Vagina (tissue), 2 donors: ENCODE data around the gene PTDSS2. TPM values are rescaled to one million over a fixed set of nuclear protein-coding genes. Genes with fewer than 3 reads are reported as not detected.

Experiments
- DNase-seq, 2 donors: peaks; one replicate each; pipeline ENCODE4 v3.0.0-alpha.2; 2017; ENCODE audit errors: extremely low spot score in 2 of 2
- H3K27ac ChIP-seq: fragments of 200-600 bp; sonication (generic); one replicate; pipeline ENCODE4 v1.5.1; 2019
- H3K27me3 ChIP-seq: fragments of 200-600 bp; sonication (generic); one replicate; pipeline ENCODE4 v1.5.1; 2019
- H3K36me3 ChIP-seq, 2 donors: fragments of 200-600 bp; sonication (generic); one replicate each; pipeline ENCODE4 v1.5.1; 2017 to 2019
- H3K4me1 ChIP-seq: fragments of 200-600 bp; sonication (generic); one replicate; pipeline ENCODE4 v1.5.1; 2019
- H3K4me3 ChIP-seq, 2 donors: fragments of 200-600 bp; sonication (generic); 1 replicate in 1 of 2; 2 replicates in 1 of 2; pipeline ENCODE4 v1.5.1; 2016 to 2019
- H3K9me3 ChIP-seq: fragments of 200-600 bp; sonication (generic); one replicate; pipeline ENCODE4 v1.5.1; 2019
- POLR2A ChIP-seq, 2 donors: fragments of 450-650 bp; IDR thresholded peaks; one replicate each; pipeline ENCODE4 v1.6.1; 2017; ENCODE audit warnings: antibody characterized with exemption in 2 of 2, mild to moderate bottlenecking in 2 of 2, moderate library complexity in 2 of 2
- POLR2AphosphoS5 ChIP-seq, 2 donors: sonication (generic); formaldehyde crosslinking; IDR thresholded peaks; one replicate each; pipeline ENCODE4 v1.9.0; 2017; ENCODE audit warnings: antibody characterized with exemption in 2 of 2, mild to moderate bottlenecking in 2 of 2, low read depth in 1 of 2; ENCODE audit not compliant: insufficient read depth in 1 of 2
- intact Hi-C: fragments of 100-400 bp; cut with DNase I; formaldehyde crosslinking; loops from one replicate; pipeline ENCODE4 v1.15.1; 2023
- total RNA-seq: library from RNA; depleted of rRNA; stranded (reverse); fragments of >200 nt; gene quantifications from one replicate; pipeline ENCODE4 v1.2.3, GENCODE V29; 2016
- TF ChIP-seq, protein P1 (sequence below), 3 experiments: fragments of 450-650 bp in 2 of 3; fragments of 200-600 bp in 1 of 3; sonication (generic) in 1 of 3; IDR thresholded peaks; one replicate each; pipeline ENCODE4 v1.5.1; 2017 to 2019; ENCODE audit warnings: antibody characterized with exemption in 3 of 3, mild to moderate bottlenecking in 2 of 3, moderate library complexity in 2 of 3

The PTDSS2 gene
- total RNA-seq, 1 donor from 2014 or later: 36.1 TPM

DNA sequence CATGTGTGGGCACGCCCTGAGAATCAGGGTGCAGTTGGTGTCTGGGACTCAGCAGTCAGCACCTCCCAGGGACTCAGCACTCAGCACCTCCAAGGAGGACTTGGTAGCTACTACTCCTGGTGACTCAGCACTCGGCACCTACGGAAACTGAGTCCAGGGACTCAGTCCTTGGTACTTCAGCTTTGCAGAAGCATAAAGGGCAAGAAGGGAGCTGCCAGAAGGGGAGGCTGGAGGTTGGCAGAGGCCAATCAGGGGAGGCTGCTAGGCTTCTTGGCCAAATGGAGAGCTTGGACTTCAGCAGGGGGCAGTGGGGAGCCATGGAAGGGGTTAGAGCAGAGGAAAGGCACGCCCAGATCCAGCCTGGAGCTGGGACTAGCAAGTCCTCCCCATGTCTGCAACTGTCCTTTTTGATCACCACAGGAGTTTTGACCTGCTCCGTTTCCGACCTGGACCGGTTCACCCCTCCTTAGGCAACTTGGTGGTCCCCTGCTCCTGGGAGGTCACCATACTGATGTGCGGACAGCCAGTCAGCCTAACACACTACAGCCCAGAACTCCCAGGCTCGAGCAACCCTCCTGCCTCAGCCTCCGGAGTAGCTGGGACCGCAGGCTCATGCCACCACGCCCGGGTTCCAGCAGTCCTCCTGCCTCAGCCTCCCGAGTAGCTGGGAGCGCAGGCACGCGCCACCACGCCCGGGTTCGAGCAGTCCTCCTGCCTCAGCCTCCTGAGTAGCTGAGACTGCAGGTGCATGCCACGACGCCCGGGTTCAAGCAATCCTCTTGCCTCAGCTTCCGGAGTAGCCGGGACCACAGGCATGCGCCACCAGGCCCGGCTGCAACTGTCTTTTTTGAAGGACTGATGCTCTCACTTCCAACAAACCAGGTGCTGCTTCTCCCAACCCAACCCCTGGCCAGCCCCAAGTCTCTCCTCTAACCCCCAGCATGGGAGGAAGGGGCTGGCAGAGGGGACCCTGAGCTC, 9.7 kb upstream of the PTDSS2 start:
- TF ChIP-seq, protein P1, sequence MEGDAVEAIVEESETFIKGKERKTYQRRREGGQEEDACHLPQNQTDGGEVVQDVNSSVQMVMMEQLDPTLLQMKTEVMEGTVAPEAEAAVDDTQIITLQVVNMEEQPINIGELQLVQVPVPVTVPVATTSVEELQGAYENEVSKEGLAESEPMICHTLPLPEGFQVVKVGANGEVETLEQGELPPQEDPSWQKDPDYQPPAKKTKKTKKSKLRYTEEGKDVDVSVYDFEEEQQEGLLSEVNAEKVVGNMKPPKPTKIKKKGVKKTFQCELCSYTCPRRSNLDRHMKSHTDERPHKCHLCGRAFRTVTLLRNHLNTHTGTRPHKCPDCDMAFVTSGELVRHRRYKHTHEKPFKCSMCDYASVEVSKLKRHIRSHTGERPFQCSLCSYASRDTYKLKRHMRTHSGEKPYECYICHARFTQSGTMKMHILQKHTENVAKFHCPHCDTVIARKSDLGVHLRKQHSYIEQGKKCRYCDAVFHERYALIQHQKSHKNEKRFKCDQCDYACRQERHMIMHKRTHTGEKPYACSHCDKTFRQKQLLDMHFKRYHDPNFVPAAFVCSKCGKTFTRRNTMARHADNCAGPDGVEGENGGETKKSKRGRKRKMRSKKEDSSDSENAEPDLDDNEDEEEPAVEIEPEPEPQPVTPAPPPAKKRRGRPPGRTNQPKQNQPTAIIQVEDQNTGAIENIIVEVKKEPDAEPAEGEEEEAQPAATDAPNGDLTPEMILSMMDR (IDR thresholded peaks at IDR 0.05): no peak
- TF ChIP-seq POLR2A (IDR thresholded peaks at IDR 0.05) (no peak), POLR2AphosphoS5 (IDR thresholded peaks at IDR 0.05; ENCODE audit: insufficient read depth in 1 of 2, low read depth in 1 of 2) (no peak)
- H3K36me3 ChIP-seq: no peaks in the 10 kb centered on the region
- intact Hi-C loops: loop anchor here (10.0 kb wide), 1 partner anchor 186 kb away; no protein-coding TSS in a partner anchor
- H3K4me3 ChIP-seq: no peak overlapping the region
- peaks cover 13% of the 10 kb centered on the region for H3K4me1 ChIP-seq
- DNase-seq: no peak
- no peaks in the 10 kb centered on the region for H3K9me3 ChIP-seq
- no peak overlapping the region for H3K27ac ChIP-seq
- peaks cover 5% of the 10 kb centered on the region for H3K27me3 ChIP-seq

DNA sequence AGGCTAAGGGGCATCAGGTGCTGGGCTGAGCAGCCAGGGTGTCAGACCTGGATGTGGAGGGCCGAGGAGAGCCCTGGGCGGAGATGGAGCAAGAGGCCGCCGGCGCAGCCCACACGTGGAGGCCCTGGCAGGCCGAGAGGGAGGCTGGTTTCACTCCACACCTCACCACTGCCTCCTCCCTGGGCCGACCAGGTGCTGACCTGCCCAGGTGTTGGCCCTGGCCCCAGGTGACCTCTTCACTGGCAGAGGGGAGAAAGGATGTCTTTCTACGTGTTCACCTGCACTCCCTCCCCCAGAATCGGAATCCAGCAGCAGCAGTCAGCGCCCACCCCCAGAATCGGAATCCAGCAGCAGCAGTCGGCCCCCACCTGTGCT, 9.0 kb upstream of the PTDSS2 start:
- H3K4me1 ChIP-seq: peaks cover 13% of the 10 kb centered on the region
- no peaks in the 10 kb centered on the region for H3K9me3 ChIP-seq
- no peak for DNase-seq
- intact Hi-C loops: loop anchor here (10.0 kb wide), 1 partner anchor 186 kb away; no protein-coding TSS in a partner anchor
- H3K27ac ChIP-seq: no peak overlapping the region
- H3K36me3 ChIP-seq: no peaks in the 10 kb centered on the region
- peaks cover 5% of the 10 kb centered on the region for H3K27me3 ChIP-seq
- peak overlapping the region in 1 of 2 donors; percentile 37 for H3K4me3 ChIP-seq
- TF ChIP-seq POLR2AphosphoS5 (IDR thresholded peaks at IDR 0.05; ENCODE audit: insufficient read depth in 1 of 2, low read depth in 1 of 2) (no peak), POLR2A (IDR thresholded peaks at IDR 0.05) (no peak)
- TF ChIP-seq, protein P1 (IDR thresholded peaks at IDR 0.05): no peak

DNA sequence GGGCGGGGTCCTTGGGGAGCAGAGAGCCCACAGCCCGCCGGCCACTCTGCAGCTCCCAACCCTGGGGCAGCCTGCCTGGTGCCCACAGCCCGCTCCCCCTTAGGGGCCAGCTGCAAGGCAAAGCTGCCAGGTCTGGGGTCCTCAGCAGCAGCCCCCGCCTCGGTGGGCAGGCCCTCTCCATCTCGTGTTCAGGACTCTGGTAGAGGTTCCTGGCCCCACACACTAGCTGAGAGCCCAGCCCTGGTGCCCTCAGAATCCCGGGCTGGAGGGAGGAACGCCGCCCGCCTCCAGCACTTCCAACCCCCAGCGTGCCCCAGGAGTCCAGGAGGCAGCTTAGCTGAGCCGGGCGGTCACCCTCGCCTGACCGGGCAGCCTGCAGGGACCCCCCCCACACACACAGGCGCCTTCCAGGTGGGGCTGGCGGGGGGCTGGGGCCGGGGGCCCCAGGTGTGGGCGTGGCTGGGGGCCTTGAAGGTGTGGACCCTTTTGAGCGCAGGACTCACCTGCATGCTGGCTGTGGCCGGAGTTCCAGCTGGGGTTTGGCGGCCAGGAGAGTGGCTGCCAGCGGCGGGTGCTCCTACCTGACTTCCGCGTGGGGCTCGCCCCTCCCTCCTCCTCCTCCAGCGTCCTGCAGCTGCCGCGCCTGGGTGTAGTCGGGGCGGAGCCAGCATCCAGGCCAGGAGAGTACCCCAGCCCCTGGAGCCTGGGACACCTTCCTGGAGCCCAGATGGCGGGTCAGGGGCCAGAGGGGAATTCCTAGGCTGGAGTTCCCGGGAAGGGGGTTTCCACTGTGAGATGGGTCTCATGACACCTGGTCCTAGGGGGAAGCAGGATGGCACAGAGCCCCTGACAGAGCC, 8.4 kb upstream of the PTDSS2 start, which contains the start of gene ANO9:
TSS of gene ANO9 (minus strand) at position 594 of the 857 bp plus-strand sequence. CDS start at position 509, 85 bp downstream.
- DNase-seq: no peak
- no peak within 1 kb of the TSS for H3K27ac ChIP-seq
- H3K4me3 ChIP-seq: peak within 1 kb of the TSS in 1 of 2 donors; percentile 37
- no peaks in the 10 kb centered on the region for H3K9me3 ChIP-seq
- no peaks in the 10 kb centered on the region for H3K36me3 ChIP-seq
- intact Hi-C loops: loop anchor here (10.0 kb wide), 1 partner anchor 187 kb away; no protein-coding TSS in a partner anchor
- peaks cover 5% of the 10 kb centered on the region for H3K27me3 ChIP-seq
- TF ChIP-seq POLR2AphosphoS5 (IDR thresholded peaks at IDR 0.05; ENCODE audit: insufficient read depth in 1 of 2, low read depth in 1 of 2): no peak
- TF ChIP-seq, protein P1 (IDR thresholded peaks at IDR 0.05): no peak
- TF ChIP-seq POLR2A (IDR thresholded peaks at IDR 0.05): no peak
- H3K4me1 ChIP-seq: peaks cover 13% of the 10 kb centered on the region

DNA sequence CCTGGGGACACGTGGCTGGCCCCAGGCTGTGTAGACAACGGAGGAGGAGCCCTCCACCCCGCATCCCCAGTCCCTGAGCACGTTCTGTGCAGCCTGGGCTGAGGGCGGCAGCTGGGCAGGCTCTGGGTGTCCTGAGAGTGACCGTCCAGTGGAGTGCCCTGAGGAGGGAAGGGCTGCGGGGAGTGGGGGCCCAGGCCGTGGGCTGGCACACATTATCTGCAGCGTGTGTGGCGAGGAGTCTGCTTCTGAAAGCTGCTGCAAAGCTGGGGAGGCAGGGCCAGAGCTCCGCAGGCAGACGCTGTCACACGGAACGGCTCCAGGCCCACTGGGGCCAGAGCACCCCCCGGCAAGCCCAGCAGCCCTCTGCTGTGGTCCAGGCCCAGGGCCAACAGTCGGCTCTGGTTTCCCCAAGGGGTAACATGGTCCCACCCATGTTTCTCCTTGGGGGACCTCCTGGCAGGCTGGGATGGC, 7.4 kb upstream of the PTDSS2 start:
- Histone ChIP-seq H3K4me1 (peaks cover 15% of the 10 kb centered on the region), H3K9me3 (no peaks in the 10 kb centered on the region), H3K36me3 (no peaks in the 10 kb centered on the region), H3K27ac (no peak overlapping the region), H3K27me3 (peaks cover 5% of the 10 kb centered on the region), H3K4me3 (no peak overlapping the region)
- TF ChIP-seq POLR2AphosphoS5 (IDR thresholded peaks at IDR 0.05; ENCODE audit: insufficient read depth in 1 of 2, low read depth in 1 of 2) (no peak), POLR2A (IDR thresholded peaks at IDR 0.05) (no peak)
- TF ChIP-seq, protein P1 (IDR thresholded peaks at IDR 0.05): no peak
- intact Hi-C loops: loop anchor here (10.0 kb wide), 1 partner anchor 188 kb away; no protein-coding TSS in a partner anchor
- no peak for DNase-seq
